HG02763 (cell line): Measurements from ENCODE around the gene ELL2.
A peak's percentile ranks its signal among the peaks of the same experiment; 100 is the strongest.

Experiments
- ATAC-seq: cut with Tn5 transposase; IDR thresholded peaks from one replicate; pipeline ENCODE4 v1.9.1; 2021; ENCODE audit warnings: mild to moderate bottlenecking, moderate library complexity; ENCODE audit not compliant: unreplicated experiment

Gene ELL2

DNA sequence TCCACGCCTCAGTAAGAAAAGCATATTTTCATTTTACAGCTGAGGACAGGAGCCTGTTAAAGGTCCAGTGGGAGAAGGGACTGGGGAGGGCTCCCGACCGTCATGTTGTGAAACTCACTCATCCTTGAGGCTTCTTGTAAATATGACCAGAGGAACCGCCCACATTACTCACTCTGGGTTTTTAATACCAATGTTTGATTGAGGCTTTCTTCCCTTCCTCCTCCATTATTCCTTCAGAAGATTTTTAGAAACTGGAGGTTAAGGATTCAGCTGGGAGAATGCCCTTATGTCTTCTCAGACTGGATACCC is 77.7 kb downstream of the ELL2 start:
- ATAC-seq = peak; percentile 39

DNA sequence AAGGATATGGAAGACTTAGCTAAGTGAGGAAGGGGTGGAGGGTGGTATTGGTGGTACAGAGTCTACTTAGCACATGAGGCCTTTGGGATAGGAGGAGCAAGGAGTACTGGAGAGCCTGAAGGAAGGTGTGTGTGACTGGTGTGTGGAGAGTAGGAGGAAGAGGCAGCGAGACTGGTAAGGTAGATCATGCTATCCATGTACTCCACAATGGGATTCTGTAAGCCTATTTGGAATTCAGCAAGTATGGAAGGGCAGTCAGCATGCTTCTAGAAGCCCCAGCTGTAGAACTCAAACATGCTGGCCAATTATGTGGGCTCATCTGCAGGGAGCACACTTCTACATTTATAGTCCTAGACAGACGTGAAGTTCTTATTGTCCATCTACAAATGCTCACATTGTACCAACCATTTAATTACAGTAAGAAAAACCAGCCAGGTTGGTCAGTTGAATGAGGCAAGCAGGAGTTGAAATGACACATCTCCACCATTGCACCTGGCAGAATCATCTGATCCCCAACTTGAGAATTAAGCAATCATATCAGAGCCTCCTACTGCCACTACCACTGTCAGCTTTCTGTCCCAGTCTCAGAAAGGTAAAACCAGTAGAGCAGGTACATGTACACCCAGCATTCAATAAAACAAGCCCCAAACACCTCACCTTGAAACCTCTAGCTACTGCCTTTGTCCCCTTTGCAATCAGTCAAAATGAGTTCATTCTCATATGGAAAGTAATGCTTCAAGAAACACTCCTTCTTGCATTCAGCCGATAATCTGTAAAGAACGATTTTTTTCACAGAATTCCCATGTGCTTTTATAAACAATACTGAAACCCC is 78.2 kb downstream of the ELL2 start:
- ATAC-seq = peak; percentile 38

DNA sequence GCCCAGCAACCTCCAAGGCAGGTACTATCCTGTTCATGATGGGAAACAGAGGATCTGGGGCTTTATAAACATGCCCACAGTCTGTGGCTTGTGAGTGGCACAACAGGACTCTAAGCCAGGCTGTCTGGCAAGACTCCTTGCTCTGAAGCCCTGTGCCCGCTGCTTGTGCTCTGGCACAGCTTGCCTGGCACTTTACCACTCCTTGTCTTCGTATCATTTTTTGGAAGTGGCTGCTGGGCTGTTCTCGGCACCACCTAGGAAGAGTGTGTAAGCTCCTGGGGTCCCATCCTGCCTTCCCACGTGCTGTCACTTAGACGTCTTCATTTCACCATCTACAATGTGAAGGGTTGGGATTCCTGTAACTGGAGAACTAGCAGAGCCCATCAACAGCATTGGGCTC is 79.8 kb downstream of the ELL2 start:
- no peak for ATAC-seq

DNA sequence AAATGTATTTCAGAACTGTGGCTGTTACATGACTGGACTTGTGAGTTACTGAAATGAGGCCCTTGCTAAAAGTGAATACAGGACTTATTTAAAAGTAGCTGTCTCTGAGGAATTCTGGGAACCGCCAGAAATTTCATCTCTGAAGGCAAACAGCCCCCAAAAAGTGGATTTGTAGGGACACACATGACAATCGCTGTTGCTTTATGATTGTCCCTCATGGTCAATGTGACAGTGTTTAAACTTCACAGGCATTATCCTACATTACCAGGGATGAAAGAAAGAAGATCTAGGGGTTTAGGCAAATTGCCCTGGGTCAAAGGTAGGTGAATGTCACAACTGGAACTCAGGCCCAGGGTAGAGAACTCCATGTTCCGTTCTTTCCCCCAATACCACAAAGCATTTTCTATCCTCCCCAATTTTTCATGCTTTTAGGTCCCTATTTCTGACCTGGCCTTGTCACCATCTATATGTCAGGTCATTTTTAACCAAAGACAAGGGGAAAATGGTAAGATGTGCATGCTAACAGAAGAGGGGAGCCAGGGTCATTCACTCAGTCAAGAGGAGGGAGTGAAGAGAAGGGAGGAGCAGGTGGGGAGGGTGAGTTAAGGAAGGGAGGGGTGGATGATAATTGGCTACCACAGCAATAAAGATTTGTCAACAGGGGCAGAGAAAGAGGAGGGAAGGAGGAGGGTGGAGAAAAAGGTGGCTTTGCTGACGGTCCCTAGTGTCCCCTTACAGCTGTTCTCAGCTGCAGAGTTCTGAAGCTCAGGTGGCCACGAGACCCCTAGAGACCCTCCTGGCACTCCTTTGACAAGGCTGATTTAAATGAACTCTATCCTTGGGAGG is 81.3 kb downstream of the ELL2 start:
- ATAC-seq = no peak

DNA sequence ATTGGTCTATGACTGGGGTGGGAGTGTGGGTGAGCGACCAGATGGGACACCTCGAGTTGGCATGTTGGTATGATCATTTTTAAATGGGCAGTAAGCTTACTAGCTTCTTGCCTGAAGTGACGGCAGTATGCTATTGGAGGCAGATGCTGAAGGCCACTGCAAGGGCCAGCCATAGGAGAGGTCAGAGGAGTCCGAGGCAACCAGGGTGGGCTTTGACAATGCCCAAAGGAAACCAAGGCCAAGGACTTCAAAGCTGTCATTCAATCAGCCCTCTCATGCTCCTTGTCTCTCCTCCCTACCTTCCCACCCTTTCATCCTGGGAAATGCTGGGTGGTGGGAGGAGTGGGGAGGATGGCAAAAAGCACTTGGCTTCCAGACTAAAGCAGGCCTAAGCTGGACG is 82.0 kb downstream of the ELL2 start:
- no peak for ATAC-seq

DNA sequence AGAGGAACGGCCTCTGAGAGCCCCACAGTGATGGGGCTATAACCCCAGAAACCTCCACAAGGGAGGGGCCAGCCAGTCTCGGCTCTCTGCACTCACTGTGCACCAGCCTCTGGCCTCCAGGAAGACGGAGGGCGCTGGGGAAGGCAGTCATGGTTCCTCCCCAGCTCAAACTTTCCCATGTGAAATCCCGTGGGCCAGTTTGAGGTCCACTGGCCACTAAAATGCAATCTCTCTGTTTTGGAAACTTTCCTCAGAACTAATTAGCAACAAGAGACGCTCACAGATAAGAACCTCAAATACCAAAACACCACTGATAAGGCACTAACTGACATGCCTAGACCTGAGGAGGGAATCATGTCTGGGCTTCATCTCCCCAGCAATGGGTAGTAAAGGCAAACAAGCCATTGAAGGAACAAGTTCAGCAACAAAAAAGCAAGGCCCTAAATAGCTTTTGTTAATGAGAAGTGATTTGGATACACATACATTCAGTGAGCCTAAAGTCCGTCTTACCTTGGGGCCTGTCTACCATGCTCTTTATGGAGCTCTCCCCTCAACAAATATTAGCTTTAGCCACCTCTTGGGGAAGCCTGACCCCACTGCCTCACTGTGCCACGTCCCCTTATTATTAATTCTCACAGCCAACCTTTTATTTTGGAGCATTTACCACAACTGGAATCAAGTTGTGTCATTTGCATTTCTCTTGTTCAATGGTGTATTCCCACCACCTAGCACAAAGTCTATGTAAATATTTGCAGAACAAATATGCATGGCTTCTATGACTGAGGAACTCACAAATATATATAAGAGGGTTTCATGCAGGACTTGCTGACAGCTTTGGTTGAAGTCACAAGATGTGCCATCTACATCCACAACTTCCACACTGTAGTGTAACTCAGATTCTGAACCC is 83.0 kb downstream of the ELL2 start:
- ATAC-seq = peak; percentile 47

DNA sequence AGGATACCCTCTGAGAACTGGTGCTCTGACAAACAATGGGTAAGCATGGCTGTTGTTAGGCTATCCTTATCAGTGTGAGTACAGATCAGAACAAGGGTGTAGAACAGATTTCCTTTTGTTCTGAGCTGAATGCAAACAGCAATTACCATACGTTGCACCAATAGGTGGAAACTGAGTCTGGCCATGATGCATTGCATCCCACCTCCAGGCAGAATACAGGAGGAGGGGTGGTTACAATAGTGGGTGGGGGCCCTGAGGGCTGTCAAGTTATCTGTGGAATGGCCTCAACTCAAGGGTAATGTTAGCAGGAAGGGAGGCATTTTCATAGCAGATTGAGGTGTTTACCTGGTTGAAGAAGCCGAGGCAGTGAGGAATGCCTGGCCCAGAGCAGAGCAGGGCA is 84.9 kb downstream of the ELL2 start:
- no peak for ATAC-seq

DNA sequence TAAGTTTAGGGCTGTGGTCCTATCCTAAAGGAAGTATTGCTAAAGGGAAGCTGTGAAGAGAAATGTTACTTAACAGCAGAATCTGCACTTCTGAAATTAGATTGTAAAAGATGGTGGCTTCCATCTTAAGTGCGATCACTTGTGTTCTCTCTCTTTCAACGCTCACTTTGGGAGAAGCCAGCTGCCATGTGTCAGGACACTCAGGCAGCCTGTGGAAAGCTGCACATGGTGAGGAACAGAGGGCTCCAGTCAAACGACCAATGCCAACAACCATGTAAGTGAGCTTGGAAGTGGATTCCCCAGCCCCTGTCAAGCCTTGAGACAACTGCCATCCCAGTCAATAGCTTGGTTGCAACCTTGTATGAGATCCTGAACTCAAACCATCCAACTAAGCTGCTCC is 87.4 kb downstream of the ELL2 start:
- ATAC-seq = no peak

DNA sequence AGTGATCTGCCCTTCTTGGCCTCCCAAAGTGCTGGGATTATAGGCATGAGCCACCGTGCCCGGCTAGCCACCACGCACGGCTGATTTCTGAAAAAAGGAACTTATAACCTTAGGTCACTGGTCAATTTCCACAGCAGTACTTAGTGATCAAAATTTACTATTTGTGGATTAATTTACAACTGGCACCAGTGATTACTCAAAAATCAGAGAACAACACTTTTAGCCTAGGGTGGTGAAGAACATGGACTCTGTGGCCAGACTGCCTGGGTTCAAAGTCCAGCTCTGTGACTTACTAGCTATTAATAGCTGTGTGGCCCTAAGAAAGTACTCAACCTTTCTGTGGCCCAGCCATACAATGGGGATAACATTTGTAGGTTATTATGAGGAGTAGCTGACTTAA is 88.3 kb downstream of the ELL2 start:
- no peak for ATAC-seq

DNA sequence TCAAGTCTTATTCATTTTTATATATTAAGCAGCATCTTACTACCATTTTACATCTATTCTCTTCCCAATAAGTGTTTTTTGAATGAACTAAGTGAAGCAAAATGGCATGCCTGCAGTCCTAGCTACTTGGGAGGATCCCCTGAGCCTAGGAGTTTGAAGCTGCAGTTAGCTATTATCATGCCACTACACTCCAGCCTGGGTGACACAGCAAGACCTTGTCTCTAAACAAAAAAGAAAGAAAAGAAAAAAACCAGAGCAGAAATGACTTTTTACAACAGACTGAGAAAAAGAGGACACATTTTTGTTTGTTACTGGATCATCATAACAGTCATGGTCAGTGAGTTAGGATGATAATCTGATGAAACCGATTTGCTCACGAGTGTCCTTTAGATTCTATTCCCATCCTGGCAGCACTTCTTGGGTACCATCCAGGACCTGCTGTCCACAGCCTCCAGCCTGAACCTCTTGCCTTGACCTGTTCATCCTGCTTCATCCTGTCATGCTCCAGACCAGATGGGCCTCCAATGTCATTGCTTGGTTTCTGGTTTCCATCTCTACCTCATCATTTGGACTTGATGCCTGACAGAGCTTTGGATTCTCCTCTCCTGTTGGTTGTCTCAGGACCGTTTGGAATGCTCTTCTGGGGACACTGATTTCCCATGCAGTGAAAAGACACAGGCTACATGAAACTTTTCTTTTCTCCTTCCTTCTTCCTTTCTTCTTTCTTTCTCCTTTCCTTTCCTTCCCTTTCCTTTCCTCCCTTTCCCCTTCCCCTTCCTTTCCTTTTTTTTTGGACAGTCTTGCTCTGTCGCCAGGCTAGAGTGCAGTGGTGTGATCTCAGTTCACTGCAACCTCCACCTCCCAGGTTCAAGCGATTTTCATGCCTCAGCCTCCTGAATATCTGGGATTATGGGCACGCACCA is 89.0 kb downstream of the ELL2 start:
- ATAC-seq = no peak

DNA sequence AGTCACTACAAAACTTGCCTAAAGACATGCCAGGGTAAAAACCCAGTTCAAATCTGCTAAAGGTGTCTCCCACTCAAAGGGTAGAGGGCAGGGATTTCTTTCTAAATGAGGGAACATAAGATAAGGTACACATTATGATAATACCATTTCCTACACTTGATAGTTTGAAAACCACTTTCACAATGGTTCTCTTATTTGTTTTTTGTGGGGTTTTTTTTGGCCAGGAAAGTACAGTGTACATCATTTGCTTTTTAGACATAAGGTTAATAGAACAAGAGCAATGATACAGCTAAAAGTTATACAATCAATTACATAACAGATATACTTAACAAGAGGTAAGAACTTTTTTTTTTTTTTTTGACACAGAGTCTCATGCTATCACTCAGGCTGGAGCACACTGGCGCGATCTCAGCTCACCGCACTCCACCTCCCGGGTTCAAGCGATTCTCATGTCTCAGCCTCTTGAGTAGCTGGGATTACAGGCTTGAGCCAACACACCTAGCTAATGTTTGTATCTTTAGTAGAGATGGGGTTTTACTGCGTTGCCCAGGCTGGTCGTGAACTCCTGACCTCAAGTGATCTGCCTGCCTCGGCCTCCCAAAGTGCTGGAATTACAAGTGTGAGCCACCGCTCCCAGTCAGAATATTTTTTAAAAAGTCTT is 90.4 kb downstream of the ELL2 start:
- ATAC-seq = no peak

DNA sequence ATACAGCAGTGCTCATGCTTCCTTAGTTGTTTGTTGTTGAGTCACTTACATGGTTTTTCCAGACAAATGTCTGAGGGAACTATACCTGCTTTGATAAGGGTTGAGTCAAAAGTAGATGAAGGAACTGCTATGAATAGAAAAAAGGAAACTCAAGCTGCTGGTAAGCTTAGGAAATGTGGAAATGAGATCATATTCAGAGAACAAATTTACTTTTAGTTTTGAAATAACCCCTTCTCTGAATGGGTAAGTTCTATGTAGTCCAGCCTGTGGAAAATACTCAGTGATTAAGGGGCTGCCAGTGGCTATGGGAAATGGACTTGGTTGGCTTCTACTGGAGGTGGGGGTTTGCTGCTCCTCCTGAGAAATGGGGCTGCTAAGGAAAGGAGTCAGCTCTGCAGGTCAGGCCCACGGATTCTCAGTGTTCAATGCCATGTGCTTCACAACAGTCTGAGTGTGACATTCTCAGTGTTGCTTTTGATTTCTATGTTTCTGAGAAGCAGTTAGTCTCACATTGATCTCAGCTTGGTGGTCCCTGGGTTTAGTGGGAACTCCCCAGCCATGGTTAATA is 91.5 kb downstream of the ELL2 start:
- peak; percentile 58 for ATAC-seq

DNA sequence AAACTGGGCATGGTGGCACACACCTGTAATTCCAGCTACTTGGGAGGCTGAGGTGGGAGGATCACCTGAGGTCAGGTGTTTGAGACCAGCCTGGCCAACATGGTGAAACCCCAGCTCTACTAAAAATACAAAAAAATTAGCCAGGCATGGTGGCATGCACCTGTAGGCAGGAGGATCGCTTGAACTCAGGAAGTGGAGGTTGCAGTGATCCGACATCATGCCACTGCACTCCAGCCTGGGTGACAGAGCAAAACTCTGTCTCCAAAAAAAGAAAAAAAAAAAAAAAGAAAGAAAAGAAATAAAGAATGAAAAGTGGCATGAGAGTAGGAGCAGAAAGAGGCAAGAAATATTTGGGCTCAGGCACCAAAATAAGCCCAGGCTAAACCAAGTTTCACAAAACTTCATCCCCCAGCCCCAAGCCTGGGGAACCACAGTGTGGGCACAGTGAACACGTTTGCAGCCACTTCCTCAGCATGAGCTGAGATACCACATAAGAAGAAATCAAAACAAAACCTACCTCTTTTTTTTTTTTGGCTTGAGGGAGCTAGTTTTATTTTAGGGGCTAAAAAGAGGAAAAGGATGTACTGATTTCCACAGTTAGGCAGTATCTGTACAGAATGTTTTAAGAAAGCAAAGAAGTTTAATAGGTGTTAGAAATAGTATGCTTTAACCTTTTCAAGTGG is 92.3 kb downstream of the ELL2 start:
- peak; percentile 36 for ATAC-seq

DNA sequence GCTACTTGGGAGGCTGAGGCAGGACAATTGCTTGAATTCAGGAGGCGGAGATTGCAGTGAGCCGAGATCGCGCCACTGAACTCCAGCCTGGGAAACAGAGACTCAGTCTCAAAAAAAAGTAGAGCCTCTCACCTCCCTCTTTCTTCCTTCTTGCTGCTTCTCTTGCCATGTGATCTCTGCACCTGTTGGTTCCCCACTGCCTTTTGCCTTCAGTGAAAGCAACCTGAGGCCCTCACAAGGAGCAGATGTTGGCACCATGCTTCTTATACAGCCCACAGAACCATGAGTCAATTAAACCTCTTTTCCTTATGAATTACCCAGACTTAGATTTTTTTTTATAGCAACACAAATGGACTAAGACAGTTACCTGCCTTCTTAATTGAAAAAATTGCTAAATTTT is 93.5 kb downstream of the ELL2 start:
- ATAC-seq = no peak

DNA sequence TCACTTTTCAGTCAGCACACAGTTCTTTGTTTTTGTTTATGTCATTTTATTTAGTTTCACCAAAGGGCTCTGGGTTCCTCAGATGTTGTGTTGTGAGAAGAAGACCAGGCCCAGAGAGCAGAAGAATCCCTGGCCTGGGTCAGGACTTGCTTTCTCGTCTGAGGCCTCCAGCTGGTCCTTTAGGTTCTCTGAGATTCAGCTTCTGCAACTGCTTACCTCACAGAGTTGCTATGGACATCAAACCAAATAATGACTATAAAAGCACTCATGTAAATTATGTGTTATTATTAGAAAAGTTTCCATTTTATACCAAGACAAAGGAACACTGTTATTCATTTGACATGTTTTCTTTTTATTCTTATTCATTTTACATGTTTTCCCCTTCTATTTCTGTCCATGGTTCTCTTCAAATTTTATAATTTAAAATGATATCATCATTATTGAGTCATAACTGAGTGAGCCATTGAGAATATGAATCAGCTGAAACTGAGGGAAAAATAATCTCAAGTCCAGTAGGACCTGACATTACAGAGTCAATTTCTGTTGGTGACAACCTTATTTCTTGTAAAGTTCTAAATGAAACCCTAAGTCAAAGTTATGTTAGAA is 95.1 kb downstream of the ELL2 start:
- ATAC-seq = no peak

DNA sequence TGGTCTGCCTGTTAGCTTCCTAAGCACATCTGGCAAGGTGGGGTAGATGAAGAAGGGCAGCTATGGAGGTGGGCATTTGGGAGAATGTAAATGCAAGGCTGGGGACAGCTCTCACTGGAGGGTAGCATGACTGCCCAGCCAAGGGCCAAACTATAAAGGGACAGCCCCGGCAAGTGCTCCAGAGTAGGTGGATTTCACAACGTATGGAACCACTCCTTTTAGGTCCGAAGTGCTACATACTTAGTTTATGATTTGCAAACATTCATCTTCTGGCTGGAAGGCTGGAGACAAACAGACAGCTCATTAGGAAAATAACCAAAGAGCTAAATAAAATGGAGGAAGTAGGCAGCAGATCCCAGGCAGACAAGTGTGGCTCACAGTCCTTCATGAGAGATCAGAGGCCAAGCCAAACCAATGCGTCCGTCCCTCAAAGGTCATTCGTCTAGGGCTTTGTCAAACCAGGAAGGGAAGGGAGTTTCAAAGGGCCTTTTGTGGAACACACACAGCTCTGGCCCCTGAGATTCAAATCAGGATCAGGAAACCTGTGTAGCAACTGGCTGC is 96.6 kb downstream of the ELL2 start:
- ATAC-seq = no peak

DNA sequence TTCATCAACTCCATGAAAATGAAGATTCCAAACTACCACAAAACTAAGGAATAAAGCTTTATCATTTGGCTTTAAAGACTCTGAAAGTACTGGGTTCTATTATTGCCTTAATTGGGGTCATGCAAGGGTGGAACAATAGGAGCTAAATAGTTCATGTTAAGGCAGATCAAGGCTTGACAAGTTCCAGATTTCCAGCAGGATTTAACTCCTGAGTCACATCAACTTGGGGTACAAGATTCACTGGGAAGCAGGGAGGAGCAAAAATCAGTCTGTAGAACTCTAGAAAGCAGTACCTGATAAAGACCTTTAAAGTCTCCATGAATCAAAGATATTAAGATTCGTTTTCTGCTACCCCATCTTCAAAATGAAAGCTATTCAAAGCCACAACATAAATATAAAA is 97.2 kb downstream of the ELL2 start:
- no peak for ATAC-seq

DNA sequence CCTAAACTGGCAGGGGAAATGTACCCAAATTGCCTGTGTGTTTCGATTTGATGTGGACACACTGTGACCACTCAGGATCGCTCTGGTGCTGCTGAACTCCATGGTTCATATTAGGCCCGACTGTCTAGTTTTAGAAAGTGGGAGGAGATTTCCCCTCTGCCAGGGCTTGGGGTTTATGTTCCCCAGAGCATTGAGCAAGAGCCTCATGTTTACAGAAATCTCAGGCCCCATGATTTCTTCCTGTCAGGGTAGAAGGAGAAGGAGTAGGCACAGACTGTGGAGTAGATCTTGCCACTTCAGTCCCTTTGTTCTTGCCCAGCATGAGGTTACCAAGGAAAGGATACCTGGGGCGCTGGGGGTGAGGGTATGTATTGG is 98.3 kb downstream of the ELL2 start:
- ATAC-seq = no peak
